ENCODE results near the gene QRICH1.

The QRICH1 gene

GRCh38 chr3:49081429-49081828, 12.4 kb downstream of the QRICH1 start:
- no peak for TF ChIP-seq CTCF (IDR thresholded peaks at IDR 0.05; ENCODE audit: low read depth, low read length, missing control alignments)

DNA sequence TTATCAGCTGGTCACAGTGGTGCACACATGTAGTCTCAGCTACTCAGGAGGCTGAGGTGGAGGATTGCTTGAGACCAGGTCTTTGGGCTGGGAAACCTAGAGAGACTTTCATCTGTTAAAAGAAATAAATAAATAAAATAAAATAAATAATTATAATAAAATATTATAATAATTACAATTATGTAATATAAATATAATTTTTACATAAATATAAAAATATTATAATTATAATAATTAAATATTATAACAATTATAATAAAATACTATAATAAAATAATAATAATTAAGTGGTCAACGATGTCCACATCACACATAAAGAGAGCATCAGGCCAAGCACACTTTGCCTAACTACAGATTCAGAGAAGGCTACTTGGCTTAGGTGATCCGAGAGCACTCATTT, 14.6 kb downstream of the QRICH1 start:
- no peak for DNase-seq (ENCODE audit: extremely low read depth, low read depth)
- no peak for TF ChIP-seq CTCF (IDR thresholded peaks at IDR 0.05; ENCODE audit: low read depth, low read length, missing control alignments)
- H3K4me3 ChIP-seq (replicated peaks; ENCODE audit: low read depth, low read length): no peak overlapping the region

More at GRCh38 chr3:49081429-49081828, 12.4 kb downstream of the QRICH1 start:
- no peak overlapping the region for H3K4me3 ChIP-seq (replicated peaks; ENCODE audit: low read depth, low read length)
- no peak for DNase-seq (ENCODE audit: extremely low read depth, low read depth)

GRCh38 chr3:49076646-49077045, 17.2 kb downstream of the QRICH1 start:
- no peak for TF ChIP-seq CTCF (IDR thresholded peaks at IDR 0.05; ENCODE audit: low read depth, low read length, missing control alignments)
- no peak for DNase-seq (ENCODE audit: extremely low read depth, low read depth)

DNA sequence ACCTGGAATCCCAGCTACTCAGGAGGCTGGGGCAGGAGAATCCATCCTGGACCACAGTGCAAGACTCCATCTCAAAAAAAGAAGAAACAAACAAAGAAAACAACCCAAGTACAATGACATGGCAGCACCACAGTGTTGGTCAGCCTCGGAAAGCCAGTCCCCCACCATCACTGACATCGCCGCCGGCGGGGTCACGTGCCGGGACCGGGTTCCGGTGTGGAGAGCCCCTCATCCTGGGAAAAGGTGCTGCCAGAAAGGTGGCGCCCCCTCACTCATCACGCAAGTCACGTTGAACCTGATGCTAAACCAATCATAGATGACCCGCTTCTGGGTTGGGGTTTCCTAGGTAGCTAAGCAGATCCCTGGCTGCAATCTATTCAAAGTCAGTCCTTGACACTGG, 17.8 kb downstream of the QRICH1 start:
- TF ChIP-seq CTCF (IDR thresholded peaks at IDR 0.05; ENCODE audit: low read depth, low read length, missing control alignments): no peak
- H3K4me3 ChIP-seq (replicated peaks; ENCODE audit: low read depth, low read length): no peak overlapping the region
- DNase-seq (ENCODE audit: extremely low read depth, low read depth): no peak

More at GRCh38 chr3:49076646-49077045, 17.2 kb downstream of the QRICH1 start:
- H3K4me3 ChIP-seq (replicated peaks; ENCODE audit: low read depth, low read length): no peak overlapping the region

GRCh38 chr3:49058011-49058410, 35.9 kb downstream of the QRICH1 start:
- H3K4me3 ChIP-seq (replicated peaks; ENCODE audit: low read depth, low read length): no peak overlapping the region
- DNase-seq (ENCODE audit: extremely low read depth, low read depth): no peak
- no peak for TF ChIP-seq CTCF (IDR thresholded peaks at IDR 0.05; ENCODE audit: low read depth, low read length, missing control alignments)

DNA sequence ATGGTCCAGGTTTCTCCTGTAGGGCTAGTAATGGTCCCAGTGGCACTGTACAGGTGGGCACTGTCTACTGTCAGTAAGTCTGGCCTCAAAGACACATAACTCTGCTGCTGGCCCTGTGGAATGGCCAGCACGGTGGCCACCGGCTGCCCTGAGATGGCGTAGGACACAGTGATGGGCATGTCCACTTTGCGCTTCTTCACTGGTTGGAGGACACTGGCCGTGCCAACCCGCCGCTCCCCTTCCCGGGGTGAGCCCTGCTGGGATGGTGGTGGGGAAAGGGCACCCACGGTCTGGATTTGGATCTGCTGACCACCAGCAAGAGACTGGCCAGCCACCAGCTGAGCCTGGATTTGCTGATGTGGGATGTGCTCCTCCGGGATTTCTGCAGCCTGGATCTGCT, 36.6 kb downstream of the QRICH1 start:
- DNase-seq (ENCODE audit: extremely low read depth, low read depth): no peak
- H3K4me3 ChIP-seq (replicated peaks; ENCODE audit: low read depth, low read length): no peak overlapping the region

More for the DNA sequence above, 36.6 kb downstream of the QRICH1 start:
- no peak for TF ChIP-seq CTCF (IDR thresholded peaks at IDR 0.05; ENCODE audit: low read depth, low read length, missing control alignments)
